NCI-H187 (cell line): ENCODE data around the gene BORCS6.
"Not testable (repeated sequence)": the region's sequence is repeated elsewhere in the genome, so short reads cannot be mapped to it uniquely, and the experiment has no call there.

Source experiments
- DNase-seq, 2 experiments: peaks; one replicate each; lab custom pipeline; 2025; lab: John Stamatoyannopoulos, UW

The BORCS6 gene

GRCh38 chr17:8189711-8190477 is at the start of gene BORCS6:
BORCS6 (minus strand) TSS chr17:8190180; CDS start chr17:8190140, 40 bp downstream.
- DNase-seq, result peak; percentile 64 to 87

- DNase-seq, result no peak
Observed at GRCh38 chr17:8237886-8238285, 47.9 kb upstream of the BORCS6 start.

- peak in 1 of 2 experiments; percentile 6 for DNase-seq
Observed at GRCh38 chr17:8237175-8237574, 47.2 kb upstream of the BORCS6 start.

- DNase-seq, result no peak
Observed at GRCh38 chr17:8235676-8236075, 45.7 kb upstream of the BORCS6 start.

GRCh38 chr17:8234361-8235270 is 44.6 kb upstream of the BORCS6 start:
- no peak for DNase-seq

GRCh38 chr17:8231701-8232100 is 41.7 kb upstream of the BORCS6 start:
- no peak for DNase-seq

GRCh38 chr17:8227238-8227581 is 37.2 kb upstream of the BORCS6 start:
- DNase-seq, result no peak

GRCh38 chr17:8226536-8227237 is 36.7 kb upstream of the BORCS6 start:
- DNase-seq, result peak; percentile 9 to 15

GRCh38 chr17:8225813-8226535 is 36.0 kb upstream of the BORCS6 start:
- peak in 1 of 2 experiments; percentile 7 for DNase-seq

GRCh38 chr17:8224891-8225812 is 35.2 kb upstream of the BORCS6 start:
- DNase-seq, result no peak

GRCh38 chr17:8223356-8224126 is 33.6 kb upstream of the BORCS6 start:
- DNase-seq, result peak in 1 of 2 experiments; percentile 7

- DNase-seq, result peak; percentile 34 to 84
Observed at GRCh38 chr17:8222630-8223355, 32.8 kb upstream of the BORCS6 start.

- no peak for DNase-seq
Observed at GRCh38 chr17:8222380-8222629, 32.3 kb upstream of the BORCS6 start.

GRCh38 chr17:8221663-8222379 is 31.8 kb upstream of the BORCS6 start:
- DNase-seq, result peak; percentile 50 to 83

- peak; percentile 51 to 82 for DNase-seq
Observed at GRCh38 chr17:8220783-8221662, 31.0 kb upstream of the BORCS6 start.

- DNase-seq, result not testable (repeated sequence)
Observed at GRCh38 chr17:8214000-8214399, 24.0 kb upstream of the BORCS6 start.

GRCh38 chr17:8212312-8213180 is 22.6 kb upstream of the BORCS6 start:
- DNase-seq, result no peak
